Activated CD4-positive, alpha-beta T cell treated with anti-CD3 and anti-CD28 coated beads for 1 hour (primary cell): ENCODE data around the gene HOXB2.
"Not testable (repeated sequence)": the region's sequence is repeated elsewhere in the genome, so short reads cannot be mapped to it uniquely, and the experiment has no call there.

Experiments
- DNase-seq: peaks from one replicate; pipeline ENCODE4 v3.0.0-alpha.2; 2020

HOXB2 gene

GRCh38 chr17:48513097-48513496 is 31.8 kb downstream of the HOXB2 start:
- DNase-seq, result no peak

- peak; percentile 11 for DNase-seq
Measured at GRCh38 chr17:48510761-48511604, 33.9 kb downstream of the HOXB2 start.

- no peak for DNase-seq
Measured at GRCh38 chr17:48510381-48510760, 34.5 kb downstream of the HOXB2 start.

- DNase-seq, result not testable (repeated sequence)
Measured at GRCh38 chr17:48509708-48510107, 35.2 kb downstream of the HOXB2 start.

- no peak for DNase-seq
Measured at GRCh38 chr17:48506246-48506645, 38.7 kb downstream of the HOXB2 start.

GRCh38 chr17:48505788-48506187 is 39.1 kb downstream of the HOXB2 start:
- DNase-seq, result peak; percentile 18

GRCh38 chr17:48504953-48505352 is 40.0 kb downstream of the HOXB2 start:
- no peak for DNase-seq

- no peak for DNase-seq
Measured at GRCh38 chr17:48503747-48504146, 41.2 kb downstream of the HOXB2 start.

GRCh38 chr17:48502901-48503300 is 42.0 kb downstream of the HOXB2 start:
- no peak for DNase-seq

GRCh38 chr17:48502312-48502711 is 42.6 kb downstream of the HOXB2 start:
- DNase-seq, result no peak

- DNase-seq, result no peak
Measured at GRCh38 chr17:48500435-48501426, 44.2 kb downstream of the HOXB2 start.

GRCh38 chr17:48499735-48500434 is 45.0 kb downstream of the HOXB2 start:
- no peak for DNase-seq

GRCh38 chr17:48499248-48499647 is 45.7 kb downstream of the HOXB2 start:
- DNase-seq, result no peak

- no peak for DNase-seq
Measured at GRCh38 chr17:48498164-48498850, 46.6 kb downstream of the HOXB2 start.

- no peak for DNase-seq
Measured at GRCh38 chr17:48497103-48497502, 47.8 kb downstream of the HOXB2 start.

GRCh38 chr17:48494335-48494734 is 50.6 kb downstream of the HOXB2 start:
- DNase-seq, result no peak
